Activated T-cell treated with anti-CD3 and anti-CD28 coated beads for 4 hours (primary cell): ENCODE measurements around the gene ST3GAL3.

Experiments
- DNase-seq: peaks from one replicate; pipeline ENCODE4 v3.0.0-alpha.2; 2020

ST3GAL3 gene

DNA sequence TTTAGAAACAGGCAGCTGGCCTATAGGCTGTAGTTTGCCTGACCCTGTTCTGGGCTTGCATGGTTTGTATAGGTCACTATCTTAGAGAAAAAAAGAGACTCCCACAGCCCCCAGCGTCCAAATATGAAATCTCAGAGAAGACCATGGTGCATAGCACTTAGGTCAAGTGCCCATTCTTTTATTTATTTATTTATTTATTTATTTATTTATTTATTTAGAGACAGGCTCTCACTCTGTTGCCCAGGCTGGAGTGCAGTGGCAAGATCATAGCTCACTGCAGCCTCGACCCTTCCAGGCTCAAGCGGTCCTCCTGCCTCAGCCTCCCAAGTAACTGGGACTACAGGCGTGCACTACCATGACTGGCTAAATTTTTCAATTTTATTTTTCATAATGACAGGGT is 175.4 kb downstream of the ST3GAL3 start:
- no peak for DNase-seq

DNA sequence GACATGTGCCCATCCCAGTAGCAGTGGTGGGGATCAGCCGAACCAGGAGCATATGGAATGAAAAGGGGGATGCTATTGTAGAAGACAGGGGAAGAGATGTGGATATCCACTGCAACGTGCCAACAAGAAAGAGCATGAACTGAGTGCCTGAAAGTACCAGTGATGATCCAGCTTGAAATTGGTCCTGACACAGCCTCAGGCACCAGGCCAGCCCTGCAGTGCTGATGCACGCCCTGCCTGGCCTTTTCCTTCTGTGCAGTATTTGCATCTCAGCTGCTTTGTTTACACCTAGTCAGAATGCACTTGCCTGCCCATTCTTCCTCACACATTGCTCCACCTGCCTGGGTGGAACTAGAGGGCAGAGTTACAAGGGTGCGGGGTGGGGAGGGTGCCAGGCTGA is 176.0 kb downstream of the ST3GAL3 start:
- DNase-seq = no peak

GRCh38 chr1:43885279-43885801 is 178.0 kb downstream of the ST3GAL3 start:
- no peak for DNase-seq

GRCh38 chr1:43887748-43888147 is 180.4 kb downstream of the ST3GAL3 start:
- no peak for DNase-seq

DNA sequence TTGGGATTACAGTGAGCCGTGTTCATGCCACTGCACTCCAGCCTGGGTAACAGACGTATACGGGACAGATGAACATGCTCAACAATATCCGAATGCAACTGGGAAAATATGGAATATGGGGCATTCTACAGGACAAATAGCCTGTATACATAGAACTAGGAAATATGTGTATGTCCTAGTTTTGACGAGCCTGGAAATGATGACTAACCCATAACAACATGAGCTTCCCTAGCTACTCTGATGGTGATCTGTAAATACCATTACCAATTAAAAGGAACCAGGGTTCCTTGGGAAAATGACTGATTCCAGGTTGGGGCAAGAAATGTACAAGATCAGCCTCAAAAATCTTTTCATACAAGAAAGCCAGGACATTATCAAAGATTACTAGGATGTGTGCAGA is 183.5 kb downstream of the ST3GAL3 start:
- no peak for DNase-seq

DNA sequence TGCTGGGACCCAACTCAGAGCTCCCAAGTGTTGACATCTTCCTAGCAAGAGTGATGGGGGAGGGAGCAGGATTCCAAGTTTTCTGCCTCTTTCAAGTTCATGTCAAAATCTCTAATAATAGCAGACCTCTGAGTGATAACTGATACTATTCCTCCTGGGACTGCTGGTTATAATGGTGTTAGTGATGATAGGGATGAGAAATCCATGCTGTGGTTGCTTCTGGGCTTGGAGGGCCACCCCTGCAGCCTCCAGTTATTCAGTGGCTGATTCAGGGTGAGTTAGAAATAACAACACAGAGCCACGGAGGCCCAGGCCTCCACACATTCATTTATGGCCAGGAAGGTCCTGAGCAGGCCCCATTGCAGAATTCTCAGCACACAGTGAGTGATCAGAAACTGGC is 185.7 kb downstream of the ST3GAL3 start:
- DNase-seq = no peak

GRCh38 chr1:43898981-43899380 is 191.6 kb downstream of the ST3GAL3 start:
- DNase-seq = no peak

- no peak for DNase-seq
These were observed 193.1 kb downstream of the ST3GAL3 start for GRCh38 chr1:43900386-43900785.

GRCh38 chr1:43901196-43901961 is 194.0 kb downstream of the ST3GAL3 start:
- DNase-seq = no peak

DNA sequence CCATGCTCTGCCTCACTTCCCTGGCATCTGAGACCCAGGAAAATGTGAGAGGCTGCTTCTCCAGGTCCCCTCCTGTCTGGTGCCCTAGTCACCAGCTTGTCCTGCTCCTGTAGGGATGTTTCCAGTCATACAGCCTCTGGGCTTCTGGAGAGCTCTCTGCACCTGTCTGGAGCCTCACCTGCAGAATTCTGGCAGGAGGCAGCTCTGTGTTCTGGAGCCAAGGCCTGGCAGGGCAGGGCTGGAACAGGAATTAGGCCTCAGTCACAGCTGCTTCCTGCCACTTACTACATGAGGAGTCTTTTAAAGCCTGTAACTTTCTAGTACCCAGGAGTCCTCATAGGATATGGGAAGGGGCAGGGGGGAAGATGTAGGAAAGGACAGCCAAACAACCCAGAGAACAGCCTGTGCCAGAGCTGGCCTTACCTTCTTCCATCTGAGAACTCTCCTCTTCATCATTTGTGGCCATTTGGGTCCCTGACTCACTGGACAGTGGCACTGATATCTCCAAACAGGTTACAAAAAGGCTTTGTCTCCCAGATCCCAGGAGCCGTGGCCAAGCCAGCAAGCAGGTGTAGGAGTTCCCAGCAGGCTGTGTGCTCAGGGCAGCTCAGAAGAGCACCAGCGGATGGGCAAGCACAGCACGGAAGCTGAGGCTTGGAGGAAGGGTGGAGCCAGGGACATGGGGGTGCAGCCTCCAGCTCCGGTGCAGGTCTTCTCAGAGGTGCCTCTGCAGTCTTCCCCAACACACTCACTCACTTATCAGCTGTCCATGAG is 194.9 kb downstream of the ST3GAL3 start:
- DNase-seq = no peak

DNA sequence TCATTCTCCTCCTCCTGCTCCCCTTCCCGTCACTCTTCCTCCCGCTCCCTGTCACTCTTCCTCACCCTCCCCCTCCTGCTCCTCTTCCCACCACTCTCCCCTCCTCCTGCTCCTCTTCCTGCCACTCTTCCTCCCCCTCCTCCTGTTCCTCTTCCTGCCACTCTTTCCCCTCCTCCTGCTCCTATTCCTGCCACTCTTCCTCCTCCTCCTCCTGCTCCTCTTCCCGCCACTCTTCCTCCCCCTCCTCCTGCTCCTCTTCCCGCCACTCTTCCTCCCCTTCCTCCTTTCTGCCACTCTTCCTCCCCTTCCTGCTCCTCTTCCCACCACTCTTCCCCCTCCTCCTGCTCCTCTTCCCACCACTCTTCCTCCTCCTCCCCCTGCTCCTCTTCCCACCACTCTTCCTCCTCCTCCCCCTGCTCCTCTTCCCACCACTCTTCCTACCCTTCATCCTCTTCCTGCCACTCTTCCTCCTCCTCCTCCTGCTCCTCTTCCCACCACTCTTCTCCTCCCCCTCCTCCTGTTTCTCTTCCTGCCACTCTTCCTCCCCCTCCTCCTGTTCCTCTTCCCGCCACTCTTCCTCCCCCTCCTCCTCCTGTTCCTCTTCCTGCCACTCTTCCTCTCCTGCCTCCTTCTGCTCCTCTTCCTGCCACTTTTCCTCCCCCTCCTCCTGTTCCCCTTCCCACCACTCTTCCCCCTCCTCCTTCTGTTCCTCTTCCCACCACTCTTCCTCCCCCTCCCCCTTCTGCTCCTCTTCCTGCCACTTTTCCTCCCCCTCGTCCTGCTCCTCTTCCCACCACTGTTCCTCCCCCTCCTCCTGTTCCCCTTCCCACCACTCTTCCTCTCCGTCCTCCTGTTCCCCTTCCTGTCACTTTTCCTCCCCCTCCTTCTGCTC is 197.6 kb downstream of the ST3GAL3 start:
- DNase-seq = no peak

DNA sequence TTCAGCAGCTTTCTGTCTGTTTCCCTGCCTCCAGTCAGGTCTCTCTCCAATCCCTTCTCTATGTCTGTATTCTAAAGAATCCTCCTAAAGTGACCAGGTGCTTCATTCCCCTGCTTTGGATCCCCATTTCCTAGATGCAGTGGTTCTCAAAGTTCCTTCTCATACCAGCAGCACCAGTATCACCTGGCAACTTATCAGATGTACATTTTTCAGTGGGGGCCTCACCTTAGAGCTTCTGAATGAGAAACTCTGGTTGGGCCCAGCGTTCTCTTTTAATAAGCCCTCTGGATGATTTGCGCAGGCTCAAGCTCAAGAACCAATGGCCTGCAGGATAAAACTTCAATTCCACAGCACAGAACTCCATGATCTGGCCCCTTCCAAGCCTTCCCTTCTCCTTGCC is 200.9 kb downstream of the ST3GAL3 start:
- no peak for DNase-seq

DNA sequence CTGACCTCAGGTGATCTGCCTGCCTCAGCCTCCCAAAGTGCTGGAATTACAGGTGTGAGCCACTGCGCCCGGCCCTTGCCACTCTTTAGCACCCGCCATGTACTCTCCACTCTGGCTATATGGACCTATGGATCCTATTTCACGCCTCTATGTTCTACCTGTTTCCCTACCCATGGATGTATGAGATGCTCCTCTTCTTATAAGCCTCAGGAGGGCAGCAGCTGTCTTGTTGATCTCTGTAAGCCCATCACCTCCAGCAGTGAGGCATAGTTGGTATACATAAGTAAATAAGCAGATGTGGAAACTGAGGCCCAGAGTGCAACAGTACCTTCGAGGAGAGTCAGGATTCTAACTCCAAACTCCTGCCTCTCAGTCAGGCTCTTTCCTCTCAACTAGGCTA is 201.5 kb downstream of the ST3GAL3 start:
- DNase-seq = no peak

DNA sequence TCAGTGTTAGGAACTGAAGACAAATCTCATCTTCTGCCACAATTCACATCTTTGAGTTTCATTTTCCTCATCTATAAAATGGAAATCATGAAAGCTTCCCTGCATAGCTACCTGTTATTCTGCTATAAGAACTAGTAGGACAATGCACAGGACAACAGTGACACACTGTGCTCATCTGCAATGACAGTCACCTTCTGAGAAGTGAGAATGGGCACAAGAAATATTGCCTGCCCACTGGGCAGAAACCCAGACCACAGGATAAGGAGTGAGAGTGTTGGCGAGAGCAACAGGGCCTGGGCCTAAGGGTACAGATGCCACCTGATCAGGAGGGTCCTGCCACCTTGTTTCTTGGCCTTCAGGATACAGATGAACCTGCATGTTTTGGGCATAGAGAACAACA is 203.0 kb downstream of the ST3GAL3 start:
- no peak for DNase-seq

GRCh38 chr1:43912607-43913006 is 205.3 kb downstream of the ST3GAL3 start:
- no peak for DNase-seq

DNA sequence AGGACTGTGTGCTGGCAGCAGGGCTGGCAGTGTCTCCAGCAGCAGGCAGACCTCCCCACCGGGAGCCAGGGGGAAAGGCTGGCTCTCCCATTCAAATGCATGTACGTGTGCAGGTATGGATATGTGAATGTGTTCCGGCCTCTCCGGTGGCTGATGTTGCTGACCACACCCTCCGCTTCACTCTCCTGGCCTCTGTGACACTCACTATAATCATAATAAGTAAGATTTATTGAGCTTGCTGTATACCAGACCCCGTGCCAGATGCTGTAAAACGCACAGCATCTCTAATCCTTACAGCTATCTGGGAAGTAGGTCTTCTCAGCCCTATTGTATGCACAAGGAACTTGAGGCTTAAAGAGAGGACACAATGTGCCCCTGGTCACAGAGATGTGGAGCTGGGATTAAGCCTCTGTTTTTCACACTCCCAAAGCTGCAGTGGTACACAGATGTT is 205.7 kb downstream of the ST3GAL3 start:
- DNase-seq = no peak

- no peak for DNase-seq
These were observed 206.5 kb downstream of the ST3GAL3 start for GRCh38 chr1:43913666-43914360.

DNA sequence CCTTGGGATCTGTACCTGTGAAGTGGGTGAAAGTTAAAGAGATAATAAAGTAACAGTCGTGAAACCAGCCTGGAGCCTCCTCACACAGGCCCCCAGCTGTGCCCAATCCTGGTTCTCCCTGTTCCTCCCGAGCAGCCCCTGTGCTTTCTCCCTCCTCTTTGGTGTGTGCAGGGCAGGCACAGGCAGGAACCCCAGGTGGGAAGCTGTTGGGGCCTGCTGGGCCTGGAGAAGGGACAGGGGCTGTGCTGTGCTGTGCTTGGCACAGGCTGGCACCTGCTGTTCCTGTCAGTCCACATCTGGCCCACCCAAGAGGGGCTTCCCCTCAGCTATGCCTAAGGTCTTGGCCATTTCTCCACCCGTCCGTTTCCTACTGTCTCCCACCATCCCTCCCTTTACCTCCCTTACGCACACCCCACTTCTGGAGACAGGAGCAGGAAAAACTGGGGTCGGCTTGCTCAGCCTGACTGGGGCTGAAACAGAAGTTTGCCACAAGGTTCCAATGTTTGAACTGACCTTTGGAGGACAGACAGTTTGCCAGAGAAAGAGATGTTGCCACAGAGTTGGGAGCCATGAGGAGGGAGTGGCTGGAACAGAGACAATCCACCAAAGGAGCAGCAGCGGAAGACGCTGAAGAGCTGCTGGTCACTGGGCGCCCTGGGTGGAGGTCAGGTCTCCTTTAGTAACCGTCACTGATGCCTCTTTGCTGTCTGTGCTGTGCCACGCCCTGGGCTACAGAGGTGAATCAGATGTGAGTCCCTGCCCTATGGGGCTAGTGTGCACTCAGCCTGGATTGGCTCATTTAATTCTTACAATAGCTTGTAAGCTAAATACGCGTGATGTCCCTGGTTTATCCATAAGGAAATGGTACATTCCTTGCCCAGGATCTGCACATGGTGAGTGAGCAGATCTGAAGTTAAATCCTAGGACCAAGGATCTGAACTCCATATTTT is 207.5 kb downstream of the ST3GAL3 start:
- no peak for DNase-seq

GRCh38 chr1:43919906-43920305 is 212.6 kb downstream of the ST3GAL3 start:
- DNase-seq = no peak

GRCh38 chr1:43921022-43921421 is 213.7 kb downstream of the ST3GAL3 start:
- no peak for DNase-seq

GRCh38 chr1:43924516-43924915 is 217.2 kb downstream of the ST3GAL3 start:
- DNase-seq = no peak
